Prostate gland (tissue), 2 donors: Measurements from ENCODE around the gene PAFAH2. TPM values are rescaled to one million over a fixed set of nuclear protein-coding genes. Genes with fewer than 3 reads are reported as not detected.

ENCODE experiments used
- DNase-seq: peaks from one replicate; pipeline ENCODE4 v3.0.0-alpha.2; 2019; ENCODE audit warnings: low spot score
- H3K27ac ChIP-seq, 2 donors: fragments of 200-600 bp; sonication (generic); 2 replicates each; pipeline ENCODE4 v1.5.1; 2017 to 2019
- H3K27me3 ChIP-seq: fragments of 200-600 bp; sonication (generic); replicated peaks from 2 replicates; pipeline ENCODE4 v1.5.1; 2019; ENCODE audit not compliant: insufficient read depth
- H3K36me3 ChIP-seq, 2 donors: fragments of 200-600 bp; sonication (generic); 1 replicate in 1 of 2; 2 replicates in 1 of 2; pipeline versions ENCODE4 v1.5.1 to v1.8.1; 2017 to 2019
- H3K4me1 ChIP-seq: fragments of 200-600 bp; sonication (generic); replicated peaks from 2 replicates; pipeline ENCODE4 v1.5.1; 2019
- H3K4me3 ChIP-seq, 2 donors: fragments of 200-600 bp; sonication (generic); 2 replicates each; pipeline ENCODE4 v1.5.1; 2017 to 2019
- H3K9me3 ChIP-seq: fragments of 200-600 bp; sonication (generic); 2 replicates; pipeline ENCODE4 v1.5.1; 2017
- CTCF ChIP-seq, 4 experiments: fragments of 200-600 bp in 2 of 4; fragments of 450-650 bp in 2 of 4; sonication (generic) in 2 of 4; IDR thresholded peaks; 1 replicate in 3 of 4; 2 replicates in 1 of 4; pipeline ENCODE4 v1.5.1; 2016 to 2019; ENCODE audit warnings: antibody characterized with exemption in 4 of 4, mild to moderate bottlenecking in 2 of 4, moderate library complexity in 2 of 4
- POLR2A ChIP-seq: fragments of 450-650 bp; IDR thresholded peaks from one replicate; pipeline ENCODE4 v1.6.1; 2016; ENCODE audit warnings: antibody characterized with exemption, mild to moderate bottlenecking
- POLR2AphosphoS5 ChIP-seq: sonication (generic); formaldehyde crosslinking; IDR thresholded peaks from one replicate; pipeline ENCODE4 v1.6.1; 2017; ENCODE audit warnings: antibody characterized with exemption
- WGBS: methylation state at CpG from one replicate; pipeline ENCODE4 v1.1.5; 2018; 5-methylcytosine and 5-hydroxymethylcytosine counted together
- intact Hi-C: fragments of 100-400 bp; cut with DNase I; formaldehyde crosslinking; loops from one replicate; pipeline ENCODE4 v1.14.2; 2022
- total RNA-seq, 2 donors: library from RNA; depleted of rRNA; stranded (reverse); fragments of >200 nt; gene quantifications; one replicate each; pipeline ENCODE4 v1.1.0, GENCODE V29; 2016

PAFAH2 gene
- total RNA-seq, 2 donors from 2014 or later = 17.4 to 18.7 TPM

DNA sequence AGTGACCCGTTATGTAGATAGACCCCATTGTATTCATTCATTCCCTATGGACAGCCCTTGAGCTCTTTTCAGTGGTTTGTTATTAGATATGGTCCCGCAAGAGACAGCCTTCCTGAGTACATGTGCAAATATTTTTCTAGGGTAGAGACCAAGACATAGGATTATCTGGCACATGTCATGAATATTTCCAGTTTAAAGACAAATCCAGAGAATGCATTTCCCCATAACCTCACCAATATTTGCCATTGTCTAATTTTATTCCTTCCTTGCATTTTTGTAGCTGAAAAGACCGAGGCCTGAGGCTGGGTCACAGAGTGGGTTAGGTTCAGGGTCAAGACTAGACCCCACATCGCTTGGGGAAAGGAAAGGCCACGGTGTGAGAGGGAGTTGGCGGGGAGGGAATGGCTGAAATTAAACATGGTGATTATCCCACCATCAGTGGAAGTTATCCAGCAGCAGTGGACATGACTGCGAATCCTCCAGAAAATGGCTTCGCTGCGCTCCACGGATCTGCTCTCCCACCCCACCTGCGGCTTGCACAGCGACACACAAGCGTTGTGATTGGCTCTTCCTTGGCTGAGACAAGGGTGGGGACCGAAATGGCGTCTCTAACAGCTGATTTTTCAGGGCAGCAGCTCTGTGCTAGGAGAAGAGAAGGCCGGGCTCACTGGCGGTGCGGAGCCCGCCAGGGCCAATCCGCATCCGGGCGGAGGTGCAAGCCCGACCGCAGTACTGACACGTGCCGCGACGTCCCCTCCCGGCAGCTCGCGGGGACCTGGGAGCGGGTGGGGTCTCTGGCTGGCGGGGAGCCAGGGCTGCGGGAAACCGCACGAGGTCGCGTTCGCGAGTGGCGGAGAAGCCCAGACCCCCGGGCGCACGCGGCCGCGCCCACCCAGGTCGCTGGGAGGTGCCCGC, 75.5 kb downstream of the PAFAH2 start:
- no peaks in the 10 kb centered on the region for H3K36me3 ChIP-seq
- no peaks in the 10 kb centered on the region for H3K4me1 ChIP-seq
- TF ChIP-seq POLR2AphosphoS5 (no peak), CTCF (IDR thresholded peaks at IDR 0.05) (no peak), POLR2A (no peak)
- H3K9me3 ChIP-seq = no peaks in the 10 kb centered on the region
- intact Hi-C loops = no loop called here
- no peaks in the 10 kb centered on the region for H3K27me3 ChIP-seq
- DNase-seq = no peak
- H3K27ac ChIP-seq = peak overlapping the region; percentile 25 to 36
- 8% methylated on average over 49 of the region's 49 CpGs for WGBS
- H3K4me3 ChIP-seq = peak overlapping the region; percentile 31 to 48

- intact Hi-C loops = no loop called here
- Histone ChIP-seq H3K9me3 (no peaks in the 10 kb centered on the region), H3K27me3 (no peaks in the 10 kb centered on the region), H3K4me3 (no peak overlapping the region), H3K4me1 (no peaks in the 10 kb centered on the region), H3K27ac (no peak overlapping the region), H3K36me3 (no peaks in the 10 kb centered on the region)
- 91% methylated on average over 11 of the region's 11 CpGs for WGBS
- no peak for DNase-seq
- TF ChIP-seq POLR2A (no peak), POLR2AphosphoS5 (no peak), CTCF (IDR thresholded peaks at IDR 0.05) (no peak)
Observed at GRCh38 chr1:25918615-25919014, 79.2 kb downstream of the PAFAH2 start.

DNA sequence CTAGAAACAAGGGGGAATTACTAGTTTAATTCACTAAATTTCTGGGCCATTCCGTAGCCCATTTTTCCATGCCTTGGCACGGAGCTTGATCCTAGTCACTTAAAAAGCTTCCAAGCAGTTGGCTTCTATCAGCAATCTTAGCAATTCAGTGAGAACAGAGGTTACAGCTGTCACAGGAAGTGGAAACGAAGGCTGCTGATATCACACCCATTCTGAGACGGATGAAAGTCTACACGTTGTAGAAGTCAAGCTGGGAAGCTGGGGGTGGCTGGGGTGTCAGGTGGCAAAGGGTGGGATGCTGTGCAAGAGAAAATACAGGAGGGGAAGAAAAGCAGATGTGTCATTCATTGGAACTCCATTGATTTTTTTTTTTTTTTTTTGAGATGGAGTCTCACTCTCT, 79.9 kb downstream of the PAFAH2 start:
- Histone ChIP-seq H3K36me3 (no peaks in the 10 kb centered on the region), H3K9me3 (no peaks in the 10 kb centered on the region), H3K27ac (no peak overlapping the region), H3K4me3 (no peak overlapping the region), H3K27me3 (no peaks in the 10 kb centered on the region), H3K4me1 (no peaks in the 10 kb centered on the region)
- WGBS = 52% methylated on average over 5 of the region's 5 CpGs
- no peak for DNase-seq
- TF ChIP-seq CTCF (IDR thresholded peaks at IDR 0.05) (no peak), POLR2AphosphoS5 (no peak), POLR2A (no peak)
- intact Hi-C loops = no loop called here

- Histone ChIP-seq H3K27me3 (no peaks in the 10 kb centered on the region), H3K4me3 (no peak overlapping the region), H3K9me3 (no peaks in the 10 kb centered on the region), H3K4me1 (no peaks in the 10 kb centered on the region), H3K36me3 (no peaks in the 10 kb centered on the region), H3K27ac (no peak overlapping the region)
- WGBS = 78% methylated on average over 2 of the region's 2 CpGs
- DNase-seq = no peak
- TF ChIP-seq POLR2A (no peak), POLR2AphosphoS5 (no peak), CTCF (IDR thresholded peaks at IDR 0.05) (no peak)
- intact Hi-C loops = no loop called here
Observed at GRCh38 chr1:25916460-25916859, 81.4 kb downstream of the PAFAH2 start.
